GM15510 (cell line): ENCODE data around the gene PGBD4.

Source experiments
- POLR2A ChIP-seq: IDR thresholded peaks from 3 replicates; pipeline ENCODE4 v1.6.1; 2011; ENCODE audit warnings: borderline replicate concordance; ENCODE audit not compliant: insufficient read length; ENCODE audit errors: extremely low read depth

PGBD4 gene

GRCh38 chr15:34099914-34100313 lies 2.0 kb upstream of the PGBD4 start:
- no peak for TF ChIP-seq POLR2A

GRCh38 chr15:34102175-34102925 lies 467 bp downstream of the PGBD4 start:
- TF ChIP-seq POLR2A = no peak

GRCh38 chr15:34106423-34106822 lies 4.5 kb downstream of the PGBD4 start:
- no peak for TF ChIP-seq POLR2A

DNA sequence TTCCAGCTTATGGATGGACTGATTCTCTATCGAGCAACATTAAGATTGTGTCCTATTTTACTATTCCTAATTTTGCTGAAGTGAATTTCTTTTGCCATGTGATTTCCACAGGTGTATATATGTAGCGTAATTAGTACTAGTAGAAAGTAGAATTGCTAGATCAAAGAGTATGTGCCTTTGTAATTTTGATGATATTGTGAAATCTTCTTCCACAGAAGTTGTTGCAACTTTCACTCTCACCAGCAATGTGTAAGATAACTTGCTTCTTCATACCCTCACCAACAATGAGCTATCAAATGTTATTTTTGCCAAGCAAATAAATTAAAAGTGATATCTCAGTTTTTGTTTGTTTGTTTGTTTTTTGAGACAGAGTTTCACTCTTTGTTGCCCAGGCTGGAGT lies 5.4 kb downstream of the PGBD4 start:
- no peak for TF ChIP-seq POLR2A

- no peak for TF ChIP-seq POLR2A
Observed at GRCh38 chr15:34109797-34110663, 8.1 kb downstream of the PGBD4 start.

DNA sequence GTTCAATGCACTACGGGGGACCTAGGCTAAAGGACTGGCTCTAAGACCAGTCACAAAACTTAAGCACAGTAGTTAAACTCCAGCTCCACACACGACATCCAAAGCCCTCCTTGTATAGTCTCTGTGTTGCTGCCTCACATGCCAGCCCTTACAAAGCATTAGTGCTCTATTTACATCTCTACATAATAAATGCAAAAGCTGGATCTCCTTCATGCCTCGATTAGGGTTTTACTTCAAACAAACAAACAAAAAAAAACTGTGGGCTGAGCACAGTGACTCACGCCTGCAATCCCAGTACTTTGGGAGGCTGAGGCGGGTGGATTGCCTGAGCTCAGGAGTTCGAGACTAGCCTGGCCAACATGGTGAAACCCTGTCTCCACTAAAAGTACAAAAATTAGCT lies 9.6 kb downstream of the PGBD4 start:
- no peak for TF ChIP-seq POLR2A

DNA sequence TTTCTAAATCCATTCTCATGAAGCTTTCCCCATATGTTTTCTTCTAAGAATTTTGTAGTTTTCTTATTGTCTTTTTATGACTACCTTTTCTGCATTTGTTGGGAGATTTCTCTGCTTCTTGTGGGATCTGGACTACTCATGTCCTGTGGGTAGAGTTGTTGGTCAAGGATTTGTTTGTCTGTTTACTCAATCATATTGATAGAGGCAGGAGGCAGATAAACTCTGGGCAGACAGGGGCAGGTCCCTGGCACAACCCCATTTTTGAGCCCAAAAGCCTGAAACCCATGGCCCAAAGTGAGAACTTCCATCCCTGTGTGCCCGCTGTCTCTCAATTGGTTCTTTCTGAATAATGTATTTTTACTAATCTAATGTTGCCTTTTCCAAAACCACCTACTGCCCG lies 12.3 kb downstream of the PGBD4 start:
- no peak for TF ChIP-seq POLR2A

DNA sequence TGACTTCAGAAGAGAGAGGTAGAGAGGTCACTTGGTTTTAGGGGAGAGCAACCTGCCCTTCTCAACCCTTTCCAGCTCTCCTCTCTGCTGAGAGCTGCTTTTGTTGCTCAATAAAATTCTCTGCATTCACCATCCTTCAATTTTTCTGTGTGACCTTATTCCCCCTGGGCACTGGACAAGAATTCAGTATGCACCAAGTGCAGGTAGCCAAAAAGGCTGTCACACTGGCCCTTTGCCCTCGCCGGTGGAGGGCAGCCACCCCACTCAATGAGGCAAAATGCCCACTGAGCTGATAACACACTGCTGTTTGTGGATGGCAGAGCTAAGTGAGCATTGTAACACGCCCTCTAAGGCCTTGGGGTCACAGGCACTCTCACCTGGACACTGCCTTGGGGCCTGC lies 12.9 kb downstream of the PGBD4 start:
- no peak for TF ChIP-seq POLR2A

DNA sequence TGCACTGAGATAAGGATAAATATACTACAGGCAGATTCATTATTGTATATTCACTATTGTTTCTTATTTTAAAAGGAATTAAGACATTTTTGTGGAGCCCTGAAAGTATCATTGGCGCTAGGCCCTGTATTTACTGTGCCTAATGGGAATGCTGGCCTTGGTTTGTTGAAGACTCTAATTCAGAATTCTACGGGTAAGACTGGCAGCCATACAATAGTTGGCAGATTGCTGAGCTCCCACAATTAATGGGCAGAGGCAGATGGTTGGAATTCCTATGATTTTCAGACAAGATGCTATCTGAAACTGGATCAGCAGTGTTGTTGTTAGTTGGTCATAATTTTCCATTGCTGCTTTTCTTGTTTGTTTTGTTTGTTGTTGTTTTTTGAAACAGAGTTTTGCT lies 14.7 kb downstream of the PGBD4 start:
- TF ChIP-seq POLR2A = no peak

GRCh38 chr15:34119291-34119690 lies 17.4 kb downstream of the PGBD4 start:
- no peak for TF ChIP-seq POLR2A

GRCh38 chr15:34122771-34123183 lies 20.9 kb downstream of the PGBD4 start:
- no peak for TF ChIP-seq POLR2A

GRCh38 chr15:34124651-34125050 lies 22.8 kb downstream of the PGBD4 start:
- no peak for TF ChIP-seq POLR2A

GRCh38 chr15:34125945-34126344 lies 24.1 kb downstream of the PGBD4 start:
- no peak for TF ChIP-seq POLR2A

DNA sequence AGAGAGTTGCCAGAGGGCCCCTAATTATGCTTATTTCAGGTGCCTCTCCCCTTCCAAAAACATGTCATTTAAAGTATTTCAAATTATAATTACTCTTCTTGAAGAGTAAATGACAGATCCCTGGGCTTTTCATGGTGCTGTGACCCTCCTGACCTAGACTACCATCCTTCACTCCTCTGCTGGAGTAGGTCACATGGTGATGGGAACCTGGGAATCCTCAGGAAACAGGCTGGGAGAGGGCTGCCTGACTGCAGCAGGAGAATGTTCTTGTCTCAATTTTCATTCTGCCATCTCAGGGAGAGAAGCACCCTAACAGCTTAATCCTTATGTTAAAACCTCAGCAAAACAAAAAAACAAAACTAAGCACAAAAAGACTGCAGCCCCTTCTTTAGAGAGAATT lies 24.6 kb downstream of the PGBD4 start:
- no peak for TF ChIP-seq POLR2A

GRCh38 chr15:34128898-34129297 lies 27.0 kb downstream of the PGBD4 start:
- no peak for TF ChIP-seq POLR2A

- TF ChIP-seq POLR2A = no peak
Observed at GRCh38 chr15:34132881-34133280, 31.0 kb downstream of the PGBD4 start.
